OCI-LY7 (cell line): ENCODE measurements around the gene RBM19. TPM values are rescaled to one million over a fixed set of nuclear protein-coding genes. Genes with fewer than 3 reads are reported as not detected.

ENCODE experiments used
- BruUV-seq: library from RNA; stranded (reverse); fragments of 400-500 nt; replicated peaks from 2 replicates; lab custom pipeline; 2021; lab: Mats Ljungman, UMichigan
- CTCF ChIA-PET: fragments of 300-600 bp; sonication (Branson Sonifier 250); formaldehyde crosslinking; loops from one replicate; lab custom pipeline; 2022; ENCODE audit warnings: antibody characterized with exemption; ENCODE audit not compliant: unreplicated experiment; lab: Charles Lee
- POLR2A ChIA-PET: fragments of 300-600 bp; sonication (Branson Sonifier 250); formaldehyde crosslinking; loops from one replicate; lab custom pipeline; 2022; ENCODE audit warnings: antibody characterized with exemption; lab: Charles Lee
- DNase-seq: peaks from one replicate; pipeline ENCODE4 v3.0.0-alpha.2; 2015; ENCODE audit warnings: low spot score
- H2AFZ ChIP-seq: fragments of 200-600 bp; sonication (generic), shearing (Covaris generic); 2 replicates; pipeline ENCODE4 v1.6.1; 2014; ENCODE audit warnings: mild to moderate bottlenecking, antibody characterized with exemption, low read length, moderate library complexity
- H3K27ac ChIP-seq: fragments of 200-600 bp; sonication (generic); 2 replicates; pipeline ENCODE4 v1.5.1; 2014; ENCODE audit warnings: mixed run types, low read depth, mild to moderate bottlenecking, moderate library complexity, low read length, inconsistent platforms; ENCODE audit not compliant: poor library complexity, severe bottlenecking
- H3K36me3 ChIP-seq: fragments of 200-600 bp; sonication (generic); 2 replicates; pipeline ENCODE4 v1.6.1; 2014; ENCODE audit warnings: mild to moderate bottlenecking, antibody characterized with exemption, low read length, moderate library complexity, mixed read lengths; ENCODE audit not compliant: insufficient read depth
- H3K4me1 ChIP-seq: fragments of 200-600 bp; sonication (generic); 2 replicates; pipeline ENCODE4 v1.5.1; 2014; ENCODE audit warnings: mild to moderate bottlenecking, low read length; ENCODE audit not compliant: insufficient read depth, poor library complexity, severe bottlenecking
- H3K4me2 ChIP-seq: fragments of 200-600 bp; sonication (generic); 2 replicates; pipeline ENCODE4 v1.6.1; 2014; ENCODE audit warnings: mild to moderate bottlenecking, low read length
- H3K4me3 ChIP-seq: fragments of 200-600 bp; sonication (generic); 2 replicates; pipeline ENCODE4 v1.5.1; 2014; ENCODE audit warnings: mild to moderate bottlenecking, low read depth, low read length; ENCODE audit not compliant: poor library complexity, severe bottlenecking
- H3K79me2 ChIP-seq: fragments of 200-600 bp; sonication (generic); 2 replicates; pipeline ENCODE4 v1.6.1; 2016; ENCODE audit warnings: low read depth, mild to moderate bottlenecking, low read length, moderate library complexity, mixed read lengths; ENCODE audit not compliant: insufficient read depth
- H3K9me2 ChIP-seq: fragments of 200-600 bp; sonication (generic); 2 replicates; pipeline ENCODE4 v1.6.1; 2016; ENCODE audit warnings: mild to moderate bottlenecking, low read length, mixed read lengths; ENCODE audit not compliant: insufficient read depth
- H3K9me3 ChIP-seq: fragments of 200-600 bp; sonication (generic); 2 replicates; pipeline ENCODE4 v1.6.1; 2014; ENCODE audit warnings: mild to moderate bottlenecking, mixed run types, low read length, mixed read lengths
- H4K20me1 ChIP-seq: fragments of 200-600 bp; sonication (generic); 2 replicates; pipeline ENCODE4 v1.6.1; 2014; ENCODE audit warnings: mild to moderate bottlenecking, antibody characterized with exemption, low read length, moderate library complexity, mixed read lengths; ENCODE audit not compliant: insufficient read depth
- EZH2phosphoT487 ChIP-seq: fragments of 200-600 bp; sonication (generic); IDR thresholded peaks from 2 replicates; pipeline ENCODE4 v1.6.1; 2018; ENCODE audit warnings: low read depth, borderline replicate concordance, mild to moderate bottlenecking, mixed run types, antibody characterized with exemption, low read length, moderate library complexity, mixed read lengths
- intact Hi-C: fragments of 100-400 bp; cut with micrococcal nuclease; formaldehyde crosslinking; loops from one replicate; pipeline ENCODE4 v1.10.0; 2022; ENCODE audit not compliant: unreplicated experiment
- total RNA-seq, 2 experiments: library from RNA; depleted of rRNA in 1 of 2; stranded (reverse); fragments of >200 nt in 1 of 2; shearing (Covaris generic) in 1 of 2; gene quantifications; 2 replicates each; pipeline ENCODE4 v1.2.3, GENCODE V29; 2014 to 2022
- TF ChIP-seq, protein P1 (sequence below): fragments of 200-600 bp; sonication (generic); conservative IDR thresholded peaks from 2 replicates; pipeline ENCODE4 v1.5.1; 2014; ENCODE audit warnings: mild to moderate bottlenecking, antibody characterized with exemption, low read length, moderate library complexity, mixed read lengths

Gene RBM19
- total RNA-seq, 2 experiments from 2014 or later: 37.8 to 46.2 TPM

DNA sequence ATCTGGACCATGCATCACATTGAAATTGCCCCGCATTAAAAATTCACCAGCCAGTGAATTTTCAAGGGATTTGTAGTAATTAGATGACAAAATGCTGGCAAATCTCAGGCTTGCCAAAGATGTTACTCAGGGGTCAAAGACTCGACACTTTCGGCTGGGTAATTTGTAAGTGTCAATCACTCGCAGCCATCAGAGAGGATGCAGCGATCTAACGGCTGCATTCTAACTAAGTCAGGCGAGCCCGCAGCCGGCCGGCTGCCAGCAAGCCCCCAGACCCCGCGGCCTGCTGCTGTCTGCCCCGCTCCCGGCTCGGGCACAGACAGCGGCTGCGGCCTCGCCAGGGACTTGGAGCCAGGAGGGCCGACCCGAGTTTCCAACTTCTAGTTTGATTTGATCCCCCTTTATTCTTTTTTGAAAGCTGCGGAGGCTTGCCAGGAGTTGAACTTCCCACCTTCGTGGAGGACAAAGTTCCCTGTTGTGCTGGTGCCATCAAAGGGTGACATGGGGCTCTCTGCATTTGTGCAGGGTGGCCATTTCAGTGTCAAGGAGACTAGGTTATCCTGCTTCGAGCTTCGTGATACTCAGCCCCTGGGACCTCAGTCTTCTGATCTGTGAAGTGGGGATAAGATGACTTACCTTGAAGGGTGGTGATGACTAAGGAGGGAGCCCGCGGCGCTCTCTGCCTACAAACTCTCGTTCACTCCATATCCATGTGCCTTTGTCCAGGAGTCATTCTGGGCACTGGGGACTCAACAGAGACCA lies 169.9 kb downstream of the RBM19 start:
- no TSS peak for BruUV-seq
- Histone ChIP-seq H3K27ac (no peak overlapping the region), H2AFZ (no peak overlapping the region), H3K4me1 (no peaks in the 10 kb centered on the region), H3K4me2 (no peak overlapping the region), H3K9me3 (no peaks in the 10 kb centered on the region), H3K9me2 (no peaks in the 10 kb centered on the region), H3K79me2 (no peaks in the 10 kb centered on the region), H3K4me3 (no peak overlapping the region), H3K36me3 (no peaks in the 10 kb centered on the region), H4K20me1 (no peaks in the 10 kb centered on the region)
- TF ChIP-seq, protein P1, sequence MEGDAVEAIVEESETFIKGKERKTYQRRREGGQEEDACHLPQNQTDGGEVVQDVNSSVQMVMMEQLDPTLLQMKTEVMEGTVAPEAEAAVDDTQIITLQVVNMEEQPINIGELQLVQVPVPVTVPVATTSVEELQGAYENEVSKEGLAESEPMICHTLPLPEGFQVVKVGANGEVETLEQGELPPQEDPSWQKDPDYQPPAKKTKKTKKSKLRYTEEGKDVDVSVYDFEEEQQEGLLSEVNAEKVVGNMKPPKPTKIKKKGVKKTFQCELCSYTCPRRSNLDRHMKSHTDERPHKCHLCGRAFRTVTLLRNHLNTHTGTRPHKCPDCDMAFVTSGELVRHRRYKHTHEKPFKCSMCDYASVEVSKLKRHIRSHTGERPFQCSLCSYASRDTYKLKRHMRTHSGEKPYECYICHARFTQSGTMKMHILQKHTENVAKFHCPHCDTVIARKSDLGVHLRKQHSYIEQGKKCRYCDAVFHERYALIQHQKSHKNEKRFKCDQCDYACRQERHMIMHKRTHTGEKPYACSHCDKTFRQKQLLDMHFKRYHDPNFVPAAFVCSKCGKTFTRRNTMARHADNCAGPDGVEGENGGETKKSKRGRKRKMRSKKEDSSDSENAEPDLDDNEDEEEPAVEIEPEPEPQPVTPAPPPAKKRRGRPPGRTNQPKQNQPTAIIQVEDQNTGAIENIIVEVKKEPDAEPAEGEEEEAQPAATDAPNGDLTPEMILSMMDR: no peak
- no peak for TF ChIP-seq EZH2phosphoT487
- ChIA-PET CTCF (no interaction called here), POLR2A (no interaction called here)
- DNase-seq: no peak
- intact Hi-C loops: no loop called here

GRCh38 chr12:113795445-113795844 lies 170.7 kb downstream of the RBM19 start:
- H3K36me3 ChIP-seq: no peaks in the 10 kb centered on the region
- POLR2A ChIA-PET: no interaction called here
- intact Hi-C loops: no loop called here
- no peak for DNase-seq
- no peak overlapping the region for H2AFZ ChIP-seq
- CTCF ChIA-PET: no interaction called here
- no peaks in the 10 kb centered on the region for H3K79me2 ChIP-seq
- no peak overlapping the region for H3K4me2 ChIP-seq
- H3K9me2 ChIP-seq: no peaks in the 10 kb centered on the region
- no TSS peak for BruUV-seq
- no peaks in the 10 kb centered on the region for H3K4me1 ChIP-seq
- H3K9me3 ChIP-seq: no peaks in the 10 kb centered on the region
- no peak overlapping the region for H3K4me3 ChIP-seq
- H3K27ac ChIP-seq: no peak overlapping the region
- no peak for TF ChIP-seq EZH2phosphoT487
- TF ChIP-seq, protein P1: no peak
- no peaks in the 10 kb centered on the region for H4K20me1 ChIP-seq

DNA sequence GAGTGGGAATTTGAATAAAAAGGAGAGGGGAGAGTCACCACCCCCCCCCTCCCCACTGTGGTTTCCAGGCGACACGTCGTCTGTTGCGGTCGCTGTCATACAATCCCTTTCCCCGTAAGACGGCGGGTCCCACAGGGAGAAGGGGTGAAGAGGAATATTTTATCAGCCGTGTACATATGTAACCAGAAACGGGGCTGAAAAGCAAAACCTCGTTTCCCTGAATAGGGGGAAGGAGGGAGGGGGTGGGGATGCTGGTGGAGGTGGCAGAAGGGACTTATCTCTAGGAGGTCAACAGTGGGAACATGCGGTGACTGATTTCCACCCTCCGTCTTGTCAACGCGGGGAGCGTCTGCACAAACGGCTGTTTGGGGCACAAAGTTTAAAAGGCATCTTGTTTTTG lies 171.4 kb downstream of the RBM19 start:
- H3K4me3 ChIP-seq: no peak overlapping the region
- no TSS peak for BruUV-seq
- H3K4me1 ChIP-seq: no peaks in the 10 kb centered on the region
- H2AFZ ChIP-seq: no peak overlapping the region
- no peak overlapping the region for H3K27ac ChIP-seq
- POLR2A ChIA-PET: no interaction called here
- H3K4me2 ChIP-seq: no peak overlapping the region
- H3K9me2 ChIP-seq: no peaks in the 10 kb centered on the region
- no peaks in the 10 kb centered on the region for H3K36me3 ChIP-seq
- H3K79me2 ChIP-seq: no peaks in the 10 kb centered on the region
- CTCF ChIA-PET: no interaction called here
- no peak for TF ChIP-seq EZH2phosphoT487
- TF ChIP-seq, protein P1: no peak
- intact Hi-C loops: no loop called here
- H4K20me1 ChIP-seq: no peaks in the 10 kb centered on the region
- H3K9me3 ChIP-seq: no peaks in the 10 kb centered on the region
- no peak for DNase-seq
